IMR-90 (cell line): ENCODE measurements around the gene STX5. TPM values are rescaled to one million over a fixed set of nuclear protein-coding genes. Genes with fewer than 3 reads are reported as not detected.

ENCODE experiments used
- ATAC-seq: fragments of 200-7000 bp; cut with Tn5 transposase; 2 replicates; pipeline ENCODE4 v1.9.1; 2020; ENCODE audit warnings: low read depth, mild to moderate bottlenecking, moderate library complexity
- BruUV-seq: library from RNA; stranded (reverse); fragments of 400-500 nt; replicated peaks from 2 replicates; lab custom pipeline; 2021; lab: Mats Ljungman, UMichigan
- CTCF ChIA-PET: fragments of 300-600 bp; formaldehyde crosslinking; extraction: SDS; loops from one replicate; lab custom pipeline; 2021; ENCODE audit warnings: antibody characterized with exemption; lab: Yijun Ruan, JAX
- POLR2A ChIA-PET: fragments of 300-600 bp; sonication (Branson Sonifier 250); formaldehyde crosslinking; loops from one replicate; lab custom pipeline; 2022; ENCODE audit warnings: antibody characterized with exemption; ENCODE audit not compliant: unreplicated experiment; lab: Charles Lee
- DNase-seq: peaks from one replicate; pipeline ENCODE4 v3.0.0; 2013
- H2AFZ ChIP-seq: replicated peaks from 2 replicates; pipeline ENCODE3; 2013; ENCODE audit warnings: low read length, mild to moderate bottlenecking; ENCODE audit not compliant: poor library complexity
- H2AK5ac ChIP-seq: 2 replicates; pipeline ENCODE4 v1.6.1; 2013; ENCODE audit warnings: low read depth, low read length, inconsistent platforms
- H2AK9ac ChIP-seq: replicated peaks from 2 replicates; pipeline ENCODE3; 2013; ENCODE audit warnings: mild to moderate bottlenecking, low read depth, low read length, moderate library complexity; ENCODE audit not compliant: poor library complexity
- H2BK120ac ChIP-seq: 2 replicates; pipeline ENCODE4 v1.6.1; 2013; ENCODE audit warnings: low read depth, low read length, inconsistent platforms
- H2BK15ac ChIP-seq: 3 replicates; pipeline ENCODE4 v1.6.1; 2013; ENCODE audit warnings: low read depth, low read length, inconsistent platforms
- H2BK20ac ChIP-seq: 2 replicates; pipeline ENCODE4 v1.6.1; 2013; ENCODE audit warnings: low read depth, mild to moderate bottlenecking, inconsistent platforms, low read length, moderate library complexity
- H2BK5ac ChIP-seq: 2 replicates; pipeline ENCODE4 v1.6.1; 2013; ENCODE audit warnings: mild to moderate bottlenecking, low read depth, low read length, inconsistent platforms; ENCODE audit not compliant: poor library complexity, severe bottlenecking
- H3K14ac ChIP-seq: replicated peaks from 2 replicates; pipeline ENCODE4 v1.6.1; 2013; ENCODE audit warnings: low read depth, low read length, inconsistent platforms
- H3K18ac ChIP-seq: 2 replicates; pipeline ENCODE4 v1.6.1; 2013; ENCODE audit warnings: low read depth, low read length, control low read depth
- H3K23ac ChIP-seq: 2 replicates; pipeline ENCODE4 v1.6.1; 2013; ENCODE audit warnings: low read depth, low read length, inconsistent platforms
- H3K27ac ChIP-seq: 2 replicates; pipeline ENCODE4 v1.5.1; 2013; ENCODE audit warnings: mild to moderate bottlenecking, control low read depth, low read length; ENCODE audit not compliant: insufficient read depth
- H3K27me3 ChIP-seq: 2 replicates; pipeline ENCODE4 v1.6.1; 2013; ENCODE audit warnings: low read length; ENCODE audit not compliant: control insufficient read depth, insufficient read depth
- H3K36me3 ChIP-seq: 2 replicates; pipeline ENCODE4 v1.6.1; 2013; ENCODE audit warnings: low read length, mixed read lengths; ENCODE audit not compliant: control insufficient read depth, insufficient read depth
- H3K4ac ChIP-seq: 2 replicates; pipeline ENCODE4 v1.6.1; 2013; ENCODE audit warnings: low read depth, low read length, inconsistent platforms
- H3K4me1 ChIP-seq: 2 replicates; pipeline ENCODE4 v1.6.1; 2013; ENCODE audit warnings: low read length, mixed read lengths; ENCODE audit not compliant: control insufficient read depth, insufficient read depth
- H3K4me2 ChIP-seq: 2 replicates; pipeline ENCODE4 v1.6.1; 2013; ENCODE audit warnings: low read depth, mild to moderate bottlenecking, control low read depth, low read length, moderate library complexity
- H3K4me3 ChIP-seq: 2 replicates; pipeline ENCODE4 v1.5.1; 2013; ENCODE audit warnings: low read depth, mild to moderate bottlenecking, control low read depth, low read length, moderate library complexity; ENCODE audit not compliant: insufficient read depth
- H3K56ac ChIP-seq: 2 replicates; pipeline ENCODE4 v1.6.1; 2013; ENCODE audit warnings: low read length, inconsistent platforms; ENCODE audit not compliant: insufficient read depth; ENCODE audit errors: extremely low read depth
- H3K79me1 ChIP-seq, 2 experiments: 2 replicates each; pipeline ENCODE4 v1.6.1; 2013; ENCODE audit warnings: low read length in 2 of 2, inconsistent platforms in 1 of 2, low read depth in 1 of 2
- H3K9ac ChIP-seq: 2 replicates; pipeline ENCODE4 v1.6.1; 2013; ENCODE audit warnings: low read depth, low read length, control low read depth
- H3K9me1 ChIP-seq: 2 replicates; pipeline ENCODE4 v1.6.1; 2013; ENCODE audit warnings: low read length, inconsistent platforms; ENCODE audit not compliant: insufficient read depth
- H3K9me3 ChIP-seq: 2 replicates; pipeline ENCODE4 v1.6.1; 2013; ENCODE audit warnings: low read length; ENCODE audit not compliant: control insufficient read depth, insufficient read depth
- H4K20me1 ChIP-seq: 2 replicates; pipeline ENCODE4 v1.6.1; 2013; ENCODE audit warnings: low read length, inconsistent platforms; ENCODE audit not compliant: insufficient read depth
- H4K5ac ChIP-seq: 2 replicates; pipeline ENCODE4 v1.6.1; 2013; ENCODE audit warnings: mild to moderate bottlenecking, low read depth, low read length, control low read depth
- H4K8ac ChIP-seq, 2 experiments: 2 replicates each; pipeline ENCODE4 v1.6.1; 2013; ENCODE audit warnings: low read depth in 2 of 2, low read length in 2 of 2, control low read depth in 1 of 2, inconsistent platforms in 1 of 2
- H4K91ac ChIP-seq: 2 replicates; pipeline ENCODE4 v1.6.1; 2013; ENCODE audit warnings: low read depth, low read length, inconsistent platforms; ENCODE audit not compliant: insufficient read depth
- CHD1 ChIP-seq: IDR thresholded peaks from 2 replicates; pipeline ENCODE4 v1.6.1; 2012; ENCODE audit warnings: low read depth, low read length, improper control_type of control experiment
- MXI1 ChIP-seq: IDR thresholded peaks from 2 replicates; pipeline ENCODE4 v1.6.1; 2012; ENCODE audit warnings: low read depth, mild to moderate bottlenecking, low read length, moderate library complexity, borderline replicate concordance
- NFE2L2 ChIP-seq: fragments of 150-350 bp; IDR thresholded peaks from 2 replicates; pipeline ENCODE4 v1.6.1; 2016; ENCODE audit warnings: low read depth, mild to moderate bottlenecking, low read length
- RFX5 ChIP-seq: IDR thresholded peaks from 2 replicates; pipeline ENCODE4 v1.8.0; 2012; ENCODE audit warnings: low read depth, mild to moderate bottlenecking, low read length, moderate library complexity
- WGBS, 2 experiments: methylation state at CpG; one replicate each; pipeline versions ENCODE4 v1.1.5 to v1.1.7; 2013; ENCODE audit warnings: missing lambda C conversion rate in 2 of 2; ENCODE audit not compliant: insufficient read length in 1 of 2; ENCODE audit errors: extremely low coverage in 2 of 2; 5-methylcytosine and 5-hydroxymethylcytosine counted together
- dilution Hi-C: fragments of 300-500 bp; cut with HindIII; formaldehyde crosslinking; loops from one replicate; pipeline ENCODE4 v1.14.3; 2018; ENCODE audit warnings: low sequenced_read_pairs; ENCODE audit not compliant: unreplicated experiment
- in situ Hi-C: fragments of 300-500 bp; cut with MboI; formaldehyde crosslinking; loops from 3 replicates; pipeline ENCODE4 v1.14.3; 2019; ENCODE audit warnings: low sequenced_read_pairs, inconsistent platforms, mixed read lengths
- intact Hi-C: fragments of 100-400 bp; cut with micrococcal nuclease; formaldehyde crosslinking; loops from 2 replicates; pipeline ENCODE4 v1.10.0; 2022
- polyA plus RNA-seq, 3 experiments: library from polyadenylated mRNA; depleted of rRNA; stranded (reverse); fragments of >200 nt; gene quantifications; 2 replicates each; pipeline ENCODE4 v1.2.3, GENCODE V29; 2012; ENCODE audit warnings: low replicate concordance in 1 of 3
- total RNA-seq: library from RNA; depleted of rRNA; stranded (reverse); fragments of >200 nt; gene quantifications from 2 replicates; pipeline ENCODE4 v1.2.3, GENCODE V29; 2012
- TF ChIP-seq, protein P1 (sequence below): fragments of 150-350 bp; IDR thresholded peaks from 2 replicates; pipeline ENCODE4 v1.6.1; 2017; ENCODE audit warnings: mild to moderate bottlenecking, antibody characterized with exemption, low read length, low read depth
- TF ChIP-seq, protein P2 (sequence below): fragments of 150-350 bp; IDR thresholded peaks from 2 replicates; pipeline ENCODE4 v1.6.1; 2016; ENCODE audit warnings: low read depth, mild to moderate bottlenecking, low read length, moderate library complexity, borderline replicate concordance

STX5 gene
- total and polyA plus RNA-seq, 2 of the 4 experiments (the other 2 are of a cell fraction) = 43.1 to 49.5 TPM

- Histone ChIP-seq H3K79me1 (peaks cover 20 to 78% of the 10 kb centered on the region in 2 experiments; a peak in 3 of 4 replicates), H4K8ac (peak overlapping the region in 1 of 2 experiments; percentile 57; a peak in 1 of 4 replicates), H2BK15ac (no peak overlapping the region), H3K9me3 (no peaks in the 10 kb centered on the region), H3K36me3 (peaks cover 37% of the 10 kb centered on the region), H2AK5ac (peak overlapping the region; percentile 67), H3K27me3 (no peaks in the 10 kb centered on the region), H3K4me1 (peaks cover 12% of the 10 kb centered on the region), H3K56ac (peak overlapping the region; percentile 47; the same call in 1 of the 2 replicates), H3K18ac (no peak overlapping the region), H2BK120ac (no peak overlapping the region), H4K91ac (no peak overlapping the region; the same call in 1 of the 2 replicates), H3K23ac (peak overlapping the region; percentile 82), H3K9ac (peak overlapping the region; percentile 82), H3K9me1 (peaks cover 4% of the 10 kb centered on the region; the same call in 1 of the 2 replicates), H2BK20ac (no peak overlapping the region), H3K27ac (peak overlapping the region; percentile 87), H3K4me3 (peak overlapping the region; percentile 77), H3K4me2 (peak overlapping the region; percentile 98), H4K20me1 (peaks cover 38% of the 10 kb centered on the region; the same call in 1 of the 2 replicates), H4K5ac (no peak overlapping the region), H3K4ac (peak overlapping the region; percentile 55), H2BK5ac (peak overlapping the region; percentile 64), H2AFZ (peak overlapping the region; percentile 99), H2AK9ac (peak overlapping the region; percentile 92), H3K14ac (peak overlapping the region; percentile 68; the same call in 1 of the 2 replicates)
- ChIA-PET POLR2A (interaction anchor here (1.8 kb wide), 1 partner anchor 10 kb away, joined by 16 read pairs; no protein-coding TSS in a partner anchor), CTCF (no interaction called here)
- no peak for TF ChIP-seq NFE2L2
- TF ChIP-seq, protein P1, sequence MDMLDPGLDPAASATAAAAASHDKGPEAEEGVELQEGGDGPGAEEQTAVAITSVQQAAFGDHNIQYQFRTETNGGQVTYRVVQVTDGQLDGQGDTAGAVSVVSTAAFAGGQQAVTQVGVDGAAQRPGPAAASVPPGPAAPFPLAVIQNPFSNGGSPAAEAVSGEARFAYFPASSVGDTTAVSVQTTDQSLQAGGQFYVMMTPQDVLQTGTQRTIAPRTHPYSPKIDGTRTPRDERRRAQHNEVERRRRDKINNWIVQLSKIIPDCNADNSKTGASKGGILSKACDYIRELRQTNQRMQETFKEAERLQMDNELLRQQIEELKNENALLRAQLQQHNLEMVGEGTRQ = no peak
- TF ChIP-seq MXI1 = no peak
- no peak for TF ChIP-seq CHD1
- TF ChIP-seq, protein P2, sequence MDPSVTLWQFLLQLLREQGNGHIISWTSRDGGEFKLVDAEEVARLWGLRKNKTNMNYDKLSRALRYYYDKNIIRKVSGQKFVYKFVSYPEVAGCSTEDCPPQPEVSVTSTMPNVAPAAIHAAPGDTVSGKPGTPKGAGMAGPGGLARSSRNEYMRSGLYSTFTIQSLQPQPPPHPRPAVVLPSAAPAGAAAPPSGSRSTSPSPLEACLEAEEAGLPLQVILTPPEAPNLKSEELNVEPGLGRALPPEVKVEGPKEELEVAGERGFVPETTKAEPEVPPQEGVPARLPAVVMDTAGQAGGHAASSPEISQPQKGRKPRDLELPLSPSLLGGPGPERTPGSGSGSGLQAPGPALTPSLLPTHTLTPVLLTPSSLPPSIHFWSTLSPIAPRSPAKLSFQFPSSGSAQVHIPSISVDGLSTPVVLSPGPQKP = no peak
- no peak for TF ChIP-seq RFX5
- DNase-seq = no peak
- dilution Hi-C loops (no loop called here), intact Hi-C loops (no loop called here), in situ Hi-C loops (no loop called here)
- BruUV-seq = no TSS peak
- ATAC-seq = peak; percentile 1; the same call in 1 of the 2 replicates
- 0% methylated on average over 6 of the region's 33 CpGs; no CpG with 5 or more reads in 1 of the 2 experiments for WGBS, 2 experiments
Measured at GRCh38 chr11:62830904-62831519, 839 bp downstream of the STX5 start.
